GM23338 (cell line): Measurements from ENCODE around the gene SLC24A4. TPM values are rescaled to one million over a fixed set of nuclear protein-coding genes. Genes with fewer than 3 reads are reported as not detected.

Experiments used
- ATAC-seq: fragments of 200-7000 bp; cut with Tn5 transposase; 3 replicates; pipeline ENCODE4 v1.9.1; 2020
- DNase-seq: peaks from one replicate; pipeline ENCODE4 v3.0.0-alpha.2; 2015; ENCODE audit warnings: low spot score
- H2AFZ ChIP-seq: fragments of 200-600 bp; sonication (generic); 2 replicates; pipeline ENCODE4 v1.8.0; 2016; ENCODE audit warnings: antibody characterized with exemption, mild to moderate bottlenecking, moderate library complexity
- H3F3A ChIP-seq: fragments of 200-600 bp; sonication (generic); replicated peaks from 2 replicates; pipeline ENCODE4 v1.8.0; 2017; ENCODE audit warnings: antibody characterized with exemption, mixed run types, low read depth
- H3K27ac ChIP-seq: fragments of 200-600 bp; sonication (generic); 2 replicates; pipeline ENCODE4 v1.6.1; 2016; ENCODE audit warnings: low read depth
- H3K27me3 ChIP-seq: fragments of 200-600 bp; sonication (generic); 2 replicates; pipeline ENCODE4 v1.8.0; 2016; ENCODE audit warnings: mild to moderate bottlenecking, mixed run types, moderate library complexity; ENCODE audit not compliant: insufficient read depth
- H3K36me3 ChIP-seq: fragments of 200-600 bp; sonication (generic); 2 replicates; pipeline ENCODE4 v1.8.0; 2016; ENCODE audit warnings: mild to moderate bottlenecking; ENCODE audit not compliant: insufficient read depth
- H3K4me1 ChIP-seq: fragments of 200-600 bp; sonication (generic); 2 replicates; pipeline ENCODE4 v1.8.0; 2016; ENCODE audit warnings: mild to moderate bottlenecking, moderate library complexity; ENCODE audit not compliant: insufficient read depth
- H3K4me2 ChIP-seq: fragments of 200-600 bp; sonication (generic); 2 replicates; pipeline ENCODE4 v1.7.1; 2017; ENCODE audit warnings: mixed run types
- H3K4me3 ChIP-seq: fragments of 200-600 bp; sonication (generic); 2 replicates; pipeline ENCODE4 v1.6.1; 2016; ENCODE audit warnings: mixed run types
- H3K79me2 ChIP-seq: fragments of 200-600 bp; sonication (generic); replicated peaks from 2 replicates; pipeline ENCODE4 v1.8.0; 2017; ENCODE audit warnings: mild to moderate bottlenecking; ENCODE audit not compliant: insufficient read depth
- H3K9me2 ChIP-seq: fragments of 200-600 bp; sonication (generic); 2 replicates; pipeline ENCODE4 v1.8.0; 2017; ENCODE audit not compliant: insufficient read depth
- H4K20me1 ChIP-seq: fragments of 200-600 bp; sonication (generic); replicated peaks from 2 replicates; pipeline ENCODE4 v1.8.0; 2017; ENCODE audit warnings: mild to moderate bottlenecking; ENCODE audit not compliant: insufficient read depth
- H3K27ac Mint-ChIP-seq: 2 replicates; pipeline ENCODE4 v1.8.0; 2020; ENCODE audit warnings: inconsistent platforms, mild to moderate bottlenecking, moderate library complexity, mixed read lengths
- H3K27me3 Mint-ChIP-seq: 3 replicates; pipeline ENCODE4 v1.8.0; 2022; ENCODE audit warnings: low read depth, mild to moderate bottlenecking, moderate library complexity, mixed read lengths, inconsistent platforms; ENCODE audit not compliant: insufficient read depth, poor library complexity
- H3K36me3 Mint-ChIP-seq: 3 replicates; pipeline ENCODE4 v1.8.0; 2021; ENCODE audit warnings: low read depth, mild to moderate bottlenecking, inconsistent platforms, moderate library complexity, mixed read lengths
- H3K4me1 Mint-ChIP-seq: 3 replicates; pipeline ENCODE4 v1.8.0; 2020; ENCODE audit warnings: mild to moderate bottlenecking, inconsistent platforms, mixed read lengths
- H3K4me3 Mint-ChIP-seq: 3 replicates; pipeline ENCODE4 v1.8.0; 2021; ENCODE audit warnings: moderate library complexity, mild to moderate bottlenecking, inconsistent platforms, mixed read lengths
- H3K9me3 Mint-ChIP-seq: 3 replicates; pipeline ENCODE4 v1.8.0; 2020; ENCODE audit warnings: moderate library complexity, mild to moderate bottlenecking, inconsistent platforms, mixed read lengths
- CREB1 ChIP-seq: fragments of 250-450 bp; sonication (Bioruptor Pico); IDR thresholded peaks from 2 replicates; pipeline ENCODE4 v1.5.0; 2020; ENCODE audit warnings: low read depth, mild to moderate bottlenecking, moderate library complexity
- JUNB ChIP-seq: IDR thresholded peaks from one replicate; pipeline ENCODE4 v1.6.1; 2016; ENCODE audit warnings: antibody characterized with exemption; ENCODE audit not compliant: unreplicated experiment
- POLR2AphosphoS5 ChIP-seq: IDR thresholded peaks from 2 replicates; pipeline ENCODE4 v1.6.1; 2016; ENCODE audit warnings: antibody characterized with exemption, low read depth
- REST ChIP-seq: IDR thresholded peaks from one replicate; pipeline ENCODE4 v1.6.1; 2018; ENCODE audit warnings: antibody characterized with exemption; ENCODE audit not compliant: unreplicated experiment
- STAT1 ChIP-seq: IDR thresholded peaks from one replicate; pipeline ENCODE4 v1.6.1; 2016; ENCODE audit warnings: antibody characterized with exemption; ENCODE audit not compliant: unreplicated experiment
- ZNF331 ChIP-seq: fragments of 250-450 bp; sonication (Bioruptor Pico); IDR thresholded peaks from 2 replicates; pipeline ENCODE4 v1.5.0; 2020; ENCODE audit warnings: low read depth, mild to moderate bottlenecking, moderate library complexity
- polyA plus RNA-seq: library from polyadenylated mRNA; unstranded; fragments of >200 nt; fragmentation: Nextera tagmentation; extraction: Ambion mirVana; gene quantifications from 2 replicates; pipeline ENCODE4 v1.2.1, GENCODE V29; 2016
- total RNA-seq: library from RNA; depleted of rRNA; stranded (reverse); fragments of >200 nt; shearing (Covaris generic); gene quantifications from 2 replicates; pipeline ENCODE4 v1.2.3, GENCODE V29; 2014
- TF ChIP-seq, protein P1 (sequence below): fragments of 250-450 bp; sonication (Bioruptor Pico); IDR thresholded peaks from 2 replicates; pipeline ENCODE4 v1.5.0; 2020; ENCODE audit warnings: mild to moderate bottlenecking, moderate library complexity

Gene SLC24A4
- total and polyA plus RNA-seq, 2 experiments from 2014 or later: 0.06 to 0.38 TPM

DNA sequence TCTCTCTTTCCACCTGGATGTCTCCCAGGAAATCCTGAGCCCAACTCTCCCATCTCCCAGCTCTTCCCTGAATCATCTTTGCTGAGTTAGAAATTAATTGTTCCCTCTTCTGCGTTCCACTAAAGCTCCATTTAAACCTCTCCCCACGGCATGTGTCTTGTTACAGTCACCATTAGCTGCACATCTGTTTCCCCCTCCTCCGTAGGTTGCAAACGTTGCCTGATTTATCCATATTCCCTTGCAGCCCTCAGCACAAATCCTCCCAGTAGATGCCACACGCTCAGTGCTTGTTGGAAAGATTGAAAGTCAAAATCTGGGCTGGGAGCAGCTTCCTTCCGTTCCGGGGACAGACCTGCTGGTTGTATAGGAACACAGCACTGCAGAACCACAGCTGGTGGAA, 90.4 kb downstream of the SLC24A4 start:
- TF ChIP-seq JUNB (no peak), STAT1 (no peak), ZNF331 (CRISPR knock-in tag) (no peak), CREB1 (no peak), REST (no peak), POLR2AphosphoS5 (no peak)
- TF ChIP-seq, protein P1, sequence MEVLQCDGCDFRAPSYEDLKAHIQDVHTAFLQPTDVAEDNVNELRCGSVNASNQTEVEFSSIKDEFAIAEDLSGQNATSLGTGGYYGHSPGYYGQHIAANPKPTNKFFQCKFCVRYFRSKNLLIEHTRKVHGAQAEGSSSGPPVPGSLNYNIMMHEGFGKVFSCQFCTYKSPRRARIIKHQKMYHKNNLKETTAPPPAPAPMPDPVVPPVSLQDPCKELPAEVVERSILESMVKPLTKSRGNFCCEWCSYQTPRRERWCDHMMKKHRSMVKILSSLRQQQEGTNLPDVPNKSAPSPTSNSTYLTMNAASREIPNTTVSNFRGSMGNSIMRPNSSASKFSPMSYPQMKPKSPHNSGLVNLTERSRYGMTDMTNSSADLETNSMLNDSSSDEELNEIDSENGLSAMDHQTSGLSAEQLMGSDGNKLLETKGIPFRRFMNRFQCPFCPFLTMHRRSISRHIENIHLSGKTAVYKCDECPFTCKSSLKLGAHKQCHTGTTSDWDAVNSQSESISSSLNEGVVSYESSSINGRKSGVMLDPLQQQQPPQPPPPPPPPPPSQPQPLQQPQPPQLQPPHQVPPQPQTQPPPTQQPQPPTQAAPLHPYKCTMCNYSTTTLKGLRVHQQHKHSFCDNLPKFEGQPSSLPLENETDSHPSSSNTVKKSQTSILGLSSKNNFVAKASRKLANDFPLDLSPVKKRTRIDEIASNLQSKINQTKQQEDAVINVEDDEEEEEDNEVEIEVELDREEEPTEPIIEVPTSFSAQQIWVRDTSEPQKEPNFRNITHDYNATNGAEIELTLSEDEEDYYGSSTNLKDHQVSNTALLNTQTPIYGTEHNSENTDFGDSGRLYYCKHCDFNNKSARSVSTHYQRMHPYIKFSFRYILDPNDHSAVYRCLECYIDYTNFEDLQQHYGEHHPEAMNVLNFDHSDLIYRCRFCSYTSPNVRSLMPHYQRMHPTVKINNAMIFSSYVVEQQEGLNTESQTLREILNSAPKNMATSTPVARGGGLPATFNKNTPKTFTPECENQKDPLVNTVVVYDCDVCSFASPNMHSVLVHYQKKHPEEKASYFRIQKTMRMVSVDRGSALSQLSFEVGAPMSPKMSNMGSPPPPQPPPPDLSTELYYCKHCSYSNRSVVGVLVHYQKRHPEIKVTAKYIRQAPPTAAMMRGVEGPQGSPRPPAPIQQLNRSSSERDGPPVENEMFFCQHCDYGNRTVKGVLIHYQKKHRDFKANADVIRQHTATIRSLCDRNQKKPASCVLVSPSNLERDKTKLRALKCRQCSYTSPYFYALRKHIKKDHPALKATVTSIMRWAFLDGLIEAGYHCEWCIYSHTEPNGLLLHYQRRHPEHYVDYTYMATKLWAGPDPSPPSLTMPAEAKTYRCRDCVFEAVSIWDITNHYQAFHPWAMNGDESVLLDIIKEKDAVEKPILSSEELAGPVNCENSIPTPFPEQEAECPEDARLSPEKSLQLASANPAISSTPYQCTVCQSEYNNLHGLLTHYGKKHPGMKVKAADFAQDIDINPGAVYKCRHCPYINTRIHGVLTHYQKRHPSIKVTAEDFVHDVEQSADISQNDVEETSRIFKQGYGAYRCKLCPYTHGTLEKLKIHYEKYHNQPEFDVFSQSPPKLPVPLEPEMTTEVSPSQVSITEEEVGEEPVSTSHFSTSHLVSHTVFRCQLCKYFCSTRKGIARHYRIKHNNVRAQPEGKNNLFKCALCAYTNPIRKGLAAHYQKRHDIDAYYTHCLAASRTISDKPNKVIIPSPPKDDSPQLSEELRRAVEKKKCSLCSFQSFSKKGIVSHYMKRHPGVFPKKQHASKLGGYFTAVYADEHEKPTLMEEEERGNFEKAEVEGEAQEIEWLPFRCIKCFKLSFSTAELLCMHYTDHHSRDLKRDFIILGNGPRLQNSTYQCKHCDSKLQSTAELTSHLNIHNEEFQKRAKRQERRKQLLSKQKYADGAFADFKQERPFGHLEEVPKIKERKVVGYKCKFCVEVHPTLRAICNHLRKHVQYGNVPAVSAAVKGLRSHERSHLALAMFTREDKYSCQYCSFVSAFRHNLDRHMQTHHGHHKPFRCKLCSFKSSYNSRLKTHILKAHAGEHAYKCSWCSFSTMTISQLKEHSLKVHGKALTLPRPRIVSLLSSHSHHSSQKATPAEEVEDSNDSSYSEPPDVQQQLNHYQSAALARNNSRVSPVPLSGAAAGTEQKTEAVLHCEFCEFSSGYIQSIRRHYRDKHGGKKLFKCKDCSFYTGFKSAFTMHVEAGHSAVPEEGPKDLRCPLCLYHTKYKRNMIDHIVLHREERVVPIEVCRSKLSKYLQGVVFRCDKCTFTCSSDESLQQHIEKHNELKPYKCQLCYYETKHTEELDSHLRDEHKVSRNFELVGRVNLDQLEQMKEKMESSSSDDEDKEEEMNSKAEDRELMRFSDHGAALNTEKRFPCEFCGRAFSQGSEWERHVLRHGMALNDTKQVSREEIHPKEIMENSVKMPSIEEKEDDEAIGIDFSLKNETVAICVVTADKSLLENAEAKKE (CRISPR knock-in tag): no peak
- DNase-seq: no peak
- H3K36me3 ChIP-seq: no peaks in the 10 kb centered on the region
- no peaks in the 10 kb centered on the region; the same call in 2 of the 3 replicates for H3K9me3 Mint-ChIP-seq
- no peak for ATAC-seq
- no peak overlapping the region for H3K27ac ChIP-seq
- H3K27me3 Mint-ChIP-seq: peaks cover 3% of the 10 kb centered on the region
- H3K4me2 ChIP-seq: no peak overlapping the region
- no peaks in the 10 kb centered on the region for H3K27me3 ChIP-seq
- no peak overlapping the region for H2AFZ ChIP-seq
- no peak overlapping the region for H3K4me3 ChIP-seq
- H3K27ac Mint-ChIP-seq: no peak overlapping the region
- no peaks in the 10 kb centered on the region for H4K20me1 ChIP-seq
- no peaks in the 10 kb centered on the region for H3K4me1 Mint-ChIP-seq
- H3F3A ChIP-seq: no peaks in the 10 kb centered on the region
- H3K4me3 Mint-ChIP-seq: no peak overlapping the region
- H3K4me1 ChIP-seq: no peaks in the 10 kb centered on the region
- H3K36me3 Mint-ChIP-seq: no peaks in the 10 kb centered on the region
- H3K9me2 ChIP-seq: 0 out of 2 replicates have a peak, but pooled peaks cover 4% of the 10 kb centered on the region
- H3K79me2 ChIP-seq: no peaks in the 10 kb centered on the region
